Measurements from ENCODE around the gene METRN. TPM values are rescaled to one million over a fixed set of nuclear protein-coding genes. Genes with fewer than 3 reads are reported as not detected.

The METRN gene
- total RNA-seq, 4 donors from 2014 or later = 10.0 to 30.9 (median 15.8) TPM

DNA sequence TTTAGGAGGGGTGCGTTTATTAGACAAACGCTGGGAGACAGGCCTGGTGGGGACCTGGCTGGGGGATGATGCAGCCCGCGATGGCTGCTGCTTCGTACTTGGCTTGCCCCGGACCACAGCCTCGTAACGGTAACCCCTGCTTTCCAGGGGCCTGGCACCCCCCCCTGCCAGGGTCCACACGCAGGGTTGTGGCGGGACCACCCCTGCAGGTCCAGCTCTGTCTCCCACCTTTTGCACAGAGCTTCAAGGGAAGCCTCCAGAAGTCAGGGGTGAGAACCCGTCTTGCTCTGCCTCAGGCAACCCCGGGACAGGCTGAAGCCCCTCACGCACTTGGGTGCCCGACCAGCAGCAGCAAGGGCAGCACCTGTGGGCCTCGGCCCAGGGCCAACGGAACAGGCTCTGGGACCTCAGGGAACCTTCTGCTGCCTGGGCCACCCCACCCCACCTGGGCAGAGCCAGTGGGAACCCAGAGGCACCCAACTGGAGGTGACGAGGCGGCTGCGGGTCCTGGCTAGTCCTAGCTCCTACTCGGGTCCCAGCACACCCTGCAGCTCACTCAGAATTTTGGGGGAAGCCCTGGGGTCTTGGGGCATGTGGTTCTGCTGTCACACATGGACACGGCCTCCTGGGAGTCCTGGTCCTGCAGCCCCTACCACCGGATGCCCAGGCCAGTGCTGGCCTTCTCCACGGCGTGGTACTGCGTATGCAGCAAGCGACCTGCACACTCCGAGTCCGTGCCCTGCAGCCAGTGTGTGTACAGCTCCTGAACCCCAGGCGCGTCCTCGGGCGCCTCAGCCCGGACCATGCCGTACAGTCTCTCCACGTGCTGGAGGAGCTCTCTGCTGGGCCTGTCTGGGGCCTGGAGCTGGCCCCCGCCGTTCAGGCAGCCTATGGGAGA is 15.1 kb downstream of the METRN start:
- no peak for DNase-seq (ENCODE audit: low spot score in 2 of 2)
- Histone ChIP-seq H3K4me3 (no peak overlapping the region), H3K27ac (no peak overlapping the region), H3K9me3 (no peaks in the 10 kb centered on the region), H3K27me3 (peaks cover 34% of the 10 kb centered on the region), H3K4me1 (peaks cover 32% of the 10 kb centered on the region), H3K36me3 (peaks cover 42% of the 10 kb centered on the region)
- TF ChIP-seq POLR2AphosphoS5 (IDR thresholded peaks at IDR 0.05) (no peak), POLR2A (IDR thresholded peaks at IDR 0.05) (no peak), EP300 (IDR thresholded peaks at IDR 0.05) (no peak)
- TF ChIP-seq, protein P1, sequence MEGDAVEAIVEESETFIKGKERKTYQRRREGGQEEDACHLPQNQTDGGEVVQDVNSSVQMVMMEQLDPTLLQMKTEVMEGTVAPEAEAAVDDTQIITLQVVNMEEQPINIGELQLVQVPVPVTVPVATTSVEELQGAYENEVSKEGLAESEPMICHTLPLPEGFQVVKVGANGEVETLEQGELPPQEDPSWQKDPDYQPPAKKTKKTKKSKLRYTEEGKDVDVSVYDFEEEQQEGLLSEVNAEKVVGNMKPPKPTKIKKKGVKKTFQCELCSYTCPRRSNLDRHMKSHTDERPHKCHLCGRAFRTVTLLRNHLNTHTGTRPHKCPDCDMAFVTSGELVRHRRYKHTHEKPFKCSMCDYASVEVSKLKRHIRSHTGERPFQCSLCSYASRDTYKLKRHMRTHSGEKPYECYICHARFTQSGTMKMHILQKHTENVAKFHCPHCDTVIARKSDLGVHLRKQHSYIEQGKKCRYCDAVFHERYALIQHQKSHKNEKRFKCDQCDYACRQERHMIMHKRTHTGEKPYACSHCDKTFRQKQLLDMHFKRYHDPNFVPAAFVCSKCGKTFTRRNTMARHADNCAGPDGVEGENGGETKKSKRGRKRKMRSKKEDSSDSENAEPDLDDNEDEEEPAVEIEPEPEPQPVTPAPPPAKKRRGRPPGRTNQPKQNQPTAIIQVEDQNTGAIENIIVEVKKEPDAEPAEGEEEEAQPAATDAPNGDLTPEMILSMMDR (IDR thresholded peaks at IDR 0.05) = no peak
- 65% methylated on average over 5 of the region's 37 CpGs for WGBS

GRCh38 chr16:730666-731509 is 16.0 kb downstream of the METRN start:
- Histone ChIP-seq H3K36me3 (peaks cover 50% of the 10 kb centered on the region), H3K27ac (no peak overlapping the region), H3K9me3 (no peaks in the 10 kb centered on the region), H3K27me3 (peaks cover 27% of the 10 kb centered on the region), H3K4me1 (peaks cover 30% of the 10 kb centered on the region), H3K4me3 (no peak overlapping the region)
- 73% methylated on average over 5 of the region's 22 CpGs for WGBS
- DNase-seq (ENCODE audit: low spot score in 2 of 2) = no peak
- TF ChIP-seq EP300 (IDR thresholded peaks at IDR 0.05) (no peak), POLR2A (IDR thresholded peaks at IDR 0.05) (no peak)

DNA sequence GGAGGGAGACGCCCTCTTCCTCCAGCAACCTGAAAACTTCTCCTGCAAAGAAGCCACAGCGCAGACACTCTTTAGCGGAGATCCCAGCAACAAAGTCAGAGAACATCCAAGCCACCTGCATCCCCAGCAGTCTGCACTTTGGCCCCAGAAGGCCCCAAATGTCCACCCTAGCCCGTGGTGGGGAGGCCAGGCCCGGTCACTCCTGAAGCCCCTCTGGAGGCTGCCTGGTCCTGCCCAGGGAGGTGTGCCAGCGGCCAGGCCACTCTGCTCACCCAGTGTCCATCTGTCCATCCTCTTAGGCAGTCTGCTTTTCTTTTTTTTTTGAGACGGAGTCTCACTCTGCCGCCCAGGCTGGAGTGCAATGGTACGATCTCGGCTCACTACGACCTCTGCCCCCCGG is 17.4 kb downstream of the METRN start:
- no peaks in the 10 kb centered on the region for H3K9me3 ChIP-seq
- H3K4me3 ChIP-seq = no peak overlapping the region
- H3K36me3 ChIP-seq = peaks cover 65% of the 10 kb centered on the region
- H3K27me3 ChIP-seq = peaks cover 13% of the 10 kb centered on the region
- H3K4me1 ChIP-seq = peaks cover 16% of the 10 kb centered on the region
- DNase-seq (ENCODE audit: low spot score in 2 of 2) = no peak
- TF ChIP-seq POLR2A (IDR thresholded peaks at IDR 0.05) (no peak), EP300 (IDR thresholded peaks at IDR 0.05) (no peak), POLR2AphosphoS5 (IDR thresholded peaks at IDR 0.05) (no peak)
- TF ChIP-seq, protein P1 (IDR thresholded peaks at IDR 0.05) = no peak
- 95% methylated on average over 10 of the region's 12 CpGs for WGBS
- no peak overlapping the region for H3K27ac ChIP-seq

DNA sequence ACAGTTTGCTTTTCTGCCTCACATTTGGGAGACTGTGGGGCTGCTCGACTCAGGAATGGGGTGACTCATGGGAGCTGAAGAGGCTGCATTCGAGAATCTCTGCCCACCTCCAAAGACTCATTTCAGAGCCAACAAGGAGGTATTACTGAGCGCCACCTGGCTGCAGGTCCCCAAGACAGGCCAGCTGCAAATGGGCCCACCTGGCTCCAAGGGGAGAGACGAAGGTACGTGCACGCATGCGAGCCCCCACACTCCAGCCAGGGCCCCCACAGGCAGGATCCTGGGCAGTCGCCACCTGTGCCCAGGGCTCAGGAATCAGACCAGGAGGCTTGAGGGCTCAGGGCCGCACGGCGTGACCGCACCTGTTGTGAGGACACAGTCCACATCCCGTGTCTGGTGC is 18.0 kb downstream of the METRN start:
- peaks cover 12% of the 10 kb centered on the region for H3K4me1 ChIP-seq
- peaks cover 7% of the 10 kb centered on the region for H3K27me3 ChIP-seq
- no peaks in the 10 kb centered on the region for H3K9me3 ChIP-seq
- H3K36me3 ChIP-seq = peaks cover 71% of the 10 kb centered on the region
- TF ChIP-seq EP300 (IDR thresholded peaks at IDR 0.05) (no peak), POLR2AphosphoS5 (IDR thresholded peaks at IDR 0.05) (no peak), POLR2A (IDR thresholded peaks at IDR 0.05) (no peak)
- TF ChIP-seq, protein P1 (IDR thresholded peaks at IDR 0.05) = no peak
- 90% methylated on average over 8 of the region's 13 CpGs for WGBS
- no peak for DNase-seq (ENCODE audit: low spot score in 2 of 2)
- no peak overlapping the region for H3K27ac ChIP-seq
- no peak overlapping the region for H3K4me3 ChIP-seq

DNA sequence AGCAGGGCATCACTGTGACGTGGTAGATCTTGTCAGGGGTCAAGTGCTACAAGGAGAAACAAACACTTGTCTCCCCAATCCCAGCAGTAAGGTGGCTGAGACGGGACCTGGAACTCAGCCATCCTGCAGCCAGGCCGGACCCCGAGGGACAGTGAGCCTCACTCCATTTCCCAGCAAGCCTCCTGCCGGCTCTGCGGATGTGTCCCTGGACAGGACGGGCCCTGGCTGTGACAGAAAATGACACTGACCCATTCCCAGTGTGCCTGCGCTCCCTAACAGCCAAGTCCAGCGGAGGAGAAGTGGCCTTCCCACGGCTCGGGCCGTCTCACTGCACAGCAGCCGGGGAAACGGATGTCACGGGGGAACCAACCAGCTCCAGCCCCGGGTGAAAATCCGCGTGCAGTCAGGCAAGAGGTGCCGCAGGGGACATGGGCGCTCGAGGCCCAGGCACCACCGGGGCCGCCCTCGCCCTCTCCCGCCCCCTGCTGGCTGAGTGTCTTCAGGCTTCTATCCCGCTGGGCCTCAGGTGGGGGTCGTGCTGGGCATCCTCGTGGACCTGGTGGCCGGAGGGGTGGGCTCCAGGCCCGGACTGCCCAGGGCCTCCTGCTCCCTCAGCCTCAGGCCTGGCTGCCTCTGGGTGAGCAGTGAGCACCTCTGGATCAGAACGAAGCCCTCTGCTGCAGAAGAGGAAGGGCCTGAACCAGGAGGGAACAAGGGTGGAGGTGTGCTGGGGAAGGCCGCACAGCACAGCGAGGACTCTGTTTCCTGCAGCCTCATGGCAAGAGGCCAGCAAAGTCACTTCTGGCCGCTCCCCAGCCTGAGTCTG is 18.7 kb downstream of the METRN start:
- 100% methylated on average over 7 of the region's 34 CpGs for WGBS
- no peaks in the 10 kb centered on the region for H3K9me3 ChIP-seq
- TF ChIP-seq POLR2AphosphoS5 (IDR thresholded peaks at IDR 0.05) = no peak
- TF ChIP-seq, protein P1 (IDR thresholded peaks at IDR 0.05) = peak in 1 of 2 donors; percentile 24
- H3K27me3 ChIP-seq = peaks cover 2% of the 10 kb centered on the region
- H3K4me3 ChIP-seq = no peak overlapping the region
- no peak for DNase-seq (ENCODE audit: low spot score in 2 of 2)
- H3K4me1 ChIP-seq = peaks cover 8% of the 10 kb centered on the region
- peaks cover 73% of the 10 kb centered on the region for H3K36me3 ChIP-seq
- H3K27ac ChIP-seq = no peak overlapping the region
